ENCODE results near the gene SETD1B.

SETD1B gene

GRCh38 chr12:121792607-121793439 lies 11.0 kb upstream of the SETD1B start:
- DNase-seq (ENCODE audit: extremely low read depth, insufficient read length), result peak; percentile 82
- Histone ChIP-seq H3K4me3 (replicated peaks; ENCODE audit: low read depth, low read length) (peak overlapping the region; percentile 87), H3K27me3 (replicated peaks; ENCODE audit: control insufficient read depth, insufficient read depth, low read length) (no peaks in the 10 kb centered on the region), H3K36me3 (ENCODE audit: control insufficient read depth, insufficient read depth, low read length) (peaks cover 18% of the 10 kb centered on the region)
- no peak for TF ChIP-seq CTCF (IDR thresholded peaks at IDR 0.05; ENCODE audit: insufficient read depth, low read length, poor library complexity, severe bottlenecking)

- peak; percentile 91 for DNase-seq (ENCODE audit: extremely low read depth, insufficient read length)
- no peak for TF ChIP-seq CTCF (IDR thresholded peaks at IDR 0.05; ENCODE audit: insufficient read depth, low read length, poor library complexity, severe bottlenecking)
Observed at GRCh38 chr12:121793440-121793837, 10.4 kb upstream of the SETD1B start, which contains the start of gene RHOF. TSS of gene RHOF (minus strand) at chr12:121793688. CDS start at chr12:121793633, 55 bp downstream.

GRCh38 chr12:121793838-121794533 lies 9.8 kb upstream of the SETD1B start:
- DNase-seq (ENCODE audit: extremely low read depth, insufficient read length), result peak; percentile 99
- peak; percentile 100 for TF ChIP-seq CTCF (IDR thresholded peaks at IDR 0.05; ENCODE audit: insufficient read depth, low read length, poor library complexity, severe bottlenecking)
- no peaks in the 10 kb centered on the region for H3K27me3 ChIP-seq (replicated peaks; ENCODE audit: control insufficient read depth, insufficient read depth, low read length)
- peaks cover 28% of the 10 kb centered on the region for H3K36me3 ChIP-seq (ENCODE audit: control insufficient read depth, insufficient read depth, low read length)
- H3K4me3 ChIP-seq (replicated peaks; ENCODE audit: low read depth, low read length), result peak overlapping the region; percentile 87

More at GRCh38 chr12:121793440-121793837, 10.4 kb upstream of the SETD1B start, which contains the start of gene RHOF:
- peak within 1 kb of the TSS; percentile 87 for H3K4me3 ChIP-seq (replicated peaks; ENCODE audit: low read depth, low read length)
- no peaks in the 10 kb centered on the region for H3K27me3 ChIP-seq (replicated peaks; ENCODE audit: control insufficient read depth, insufficient read depth, low read length)
- H3K36me3 ChIP-seq (ENCODE audit: control insufficient read depth, insufficient read depth, low read length), result peaks cover 24% of the 10 kb centered on the region

DNA sequence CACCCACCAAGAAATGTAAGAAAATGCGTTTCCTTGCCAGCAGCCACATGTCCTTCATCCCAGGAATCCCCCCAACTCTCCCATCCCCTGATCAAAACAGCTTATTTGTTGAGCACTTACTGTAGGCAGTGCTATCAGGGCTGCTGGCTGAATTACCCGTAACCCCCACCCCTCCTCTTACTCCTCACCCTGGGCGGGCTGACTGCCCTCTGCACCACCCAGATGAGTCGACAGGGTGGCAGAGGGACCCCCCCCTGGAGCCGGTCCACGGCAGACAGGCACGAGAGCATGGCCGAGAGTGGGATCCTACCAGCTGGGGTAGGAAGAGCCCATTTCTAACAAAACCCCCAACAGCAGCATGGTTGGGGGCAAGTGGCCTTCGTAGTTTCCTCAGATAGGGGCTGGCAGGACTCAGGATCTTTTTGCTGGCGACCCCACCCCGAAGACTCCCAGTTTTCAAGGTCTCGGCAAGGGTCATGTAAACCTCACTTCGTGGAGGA lies 9.2 kb upstream of the SETD1B start:
- no peak for DNase-seq (ENCODE audit: extremely low read depth, insufficient read length)
- H3K4me3 ChIP-seq (replicated peaks; ENCODE audit: low read depth, low read length), result peak overlapping the region; percentile 10
- no peaks in the 10 kb centered on the region for H3K27me3 ChIP-seq (replicated peaks; ENCODE audit: control insufficient read depth, insufficient read depth, low read length)
- peaks cover 28% of the 10 kb centered on the region for H3K36me3 ChIP-seq (ENCODE audit: control insufficient read depth, insufficient read depth, low read length)
- no peak for TF ChIP-seq CTCF (IDR thresholded peaks at IDR 0.05; ENCODE audit: insufficient read depth, low read length, poor library complexity, severe bottlenecking)

- Histone ChIP-seq H3K36me3 (ENCODE audit: control insufficient read depth, insufficient read depth, low read length) (peaks cover 28% of the 10 kb centered on the region), H3K27me3 (replicated peaks; ENCODE audit: control insufficient read depth, insufficient read depth, low read length) (no peaks in the 10 kb centered on the region), H3K4me3 (replicated peaks; ENCODE audit: low read depth, low read length) (no peak overlapping the region)
- peak; percentile 80 for DNase-seq (ENCODE audit: extremely low read depth, insufficient read length)
- TF ChIP-seq CTCF (IDR thresholded peaks at IDR 0.05; ENCODE audit: insufficient read depth, low read length, poor library complexity, severe bottlenecking), result peak; percentile 93
Observed at GRCh38 chr12:121795034-121795968, 8.5 kb upstream of the SETD1B start.
